ENCODE measurements around the gene IFT27. TPM values are rescaled to one million over a fixed set of nuclear protein-coding genes. Genes with fewer than 3 reads are reported as not detected.

The IFT27 gene
- total RNA-seq, 1 experiment from 2014 or later, result 8.3 TPM

DNA sequence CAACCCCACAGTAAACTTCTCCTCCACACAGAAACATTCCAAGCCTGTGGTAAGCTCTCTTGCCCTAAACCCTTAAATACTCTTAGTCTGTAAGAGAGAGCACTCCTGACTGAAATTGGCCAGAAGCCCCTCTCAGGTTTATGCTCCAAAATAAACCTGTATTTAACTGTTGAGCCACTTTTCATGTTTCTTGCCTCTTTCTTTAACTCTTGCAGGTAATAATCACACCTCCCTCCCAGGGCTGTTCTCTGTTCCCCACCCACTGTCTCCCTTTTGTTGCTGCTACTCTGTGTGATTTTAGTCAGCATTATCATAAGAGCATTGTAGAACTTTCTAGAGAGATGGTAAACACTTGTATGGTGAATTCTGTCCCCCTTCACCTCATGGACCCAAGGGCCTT is 2.1 kb upstream of the IFT27 start:
- BruUV-seq (replicated peaks), result no TSS peak
- peaks cover 9% of the 10 kb centered on the region for H3K9me3 Mint-ChIP-seq (ENCODE audit: unreplicated experiment)
- CTCF ChIA-PET, result no interaction called here
- H3K27ac Mint-ChIP-seq (ENCODE audit: unreplicated experiment), result no peak overlapping the region
- H3K27me3 ChIP-seq (replicated peaks; ENCODE audit: control insufficient read depth, insufficient read depth, low read length), result no peaks in the 10 kb centered on the region
- TF ChIP-seq, protein P1, sequence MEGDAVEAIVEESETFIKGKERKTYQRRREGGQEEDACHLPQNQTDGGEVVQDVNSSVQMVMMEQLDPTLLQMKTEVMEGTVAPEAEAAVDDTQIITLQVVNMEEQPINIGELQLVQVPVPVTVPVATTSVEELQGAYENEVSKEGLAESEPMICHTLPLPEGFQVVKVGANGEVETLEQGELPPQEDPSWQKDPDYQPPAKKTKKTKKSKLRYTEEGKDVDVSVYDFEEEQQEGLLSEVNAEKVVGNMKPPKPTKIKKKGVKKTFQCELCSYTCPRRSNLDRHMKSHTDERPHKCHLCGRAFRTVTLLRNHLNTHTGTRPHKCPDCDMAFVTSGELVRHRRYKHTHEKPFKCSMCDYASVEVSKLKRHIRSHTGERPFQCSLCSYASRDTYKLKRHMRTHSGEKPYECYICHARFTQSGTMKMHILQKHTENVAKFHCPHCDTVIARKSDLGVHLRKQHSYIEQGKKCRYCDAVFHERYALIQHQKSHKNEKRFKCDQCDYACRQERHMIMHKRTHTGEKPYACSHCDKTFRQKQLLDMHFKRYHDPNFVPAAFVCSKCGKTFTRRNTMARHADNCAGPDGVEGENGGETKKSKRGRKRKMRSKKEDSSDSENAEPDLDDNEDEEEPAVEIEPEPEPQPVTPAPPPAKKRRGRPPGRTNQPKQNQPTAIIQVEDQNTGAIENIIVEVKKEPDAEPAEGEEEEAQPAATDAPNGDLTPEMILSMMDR (IDR thresholded peaks at IDR 0.05; ENCODE audit: insufficient read depth in 1 of 2, low read depth in 1 of 2, low read length in 1 of 2, severe bottlenecking in 1 of 2, unreplicated experiment in 1 of 2), result no peak
- POLR2A ChIA-PET, result no interaction called here
- no peaks in the 10 kb centered on the region for H3K36me3 ChIP-seq (ENCODE audit: control insufficient read depth, insufficient read depth, low read length)
- peaks cover 5% of the 10 kb centered on the region for H3K4me1 Mint-ChIP-seq (ENCODE audit: low read depth, unreplicated experiment)
- H3K36me3 Mint-ChIP-seq (ENCODE audit: insufficient read depth, unreplicated experiment), result no peaks in the 10 kb centered on the region
- H3K4me3 ChIP-seq (ENCODE audit: low read depth, low read length), result no peak overlapping the region
- DNase-seq, result no peak
- H3K4me3 Mint-ChIP-seq (ENCODE audit: unreplicated experiment), result no peak overlapping the region
- peaks cover 8% of the 10 kb centered on the region for H3K27me3 Mint-ChIP-seq (ENCODE audit: insufficient read depth, unreplicated experiment)
- H3K9me3 ChIP-seq, result no peaks in the 10 kb centered on the region
- intact Hi-C loops (cut with micrococcal nuclease; ENCODE audit: unreplicated experiment), result loop anchor here (10.0 kb wide), 1 partner anchor 253 kb away; the partner anchor contains the start of gene EIF3D
- H3K4me1 ChIP-seq, result 0 out of 2 replicates have a peak, but pooled peaks cover 5% of the 10 kb centered on the region

DNA sequence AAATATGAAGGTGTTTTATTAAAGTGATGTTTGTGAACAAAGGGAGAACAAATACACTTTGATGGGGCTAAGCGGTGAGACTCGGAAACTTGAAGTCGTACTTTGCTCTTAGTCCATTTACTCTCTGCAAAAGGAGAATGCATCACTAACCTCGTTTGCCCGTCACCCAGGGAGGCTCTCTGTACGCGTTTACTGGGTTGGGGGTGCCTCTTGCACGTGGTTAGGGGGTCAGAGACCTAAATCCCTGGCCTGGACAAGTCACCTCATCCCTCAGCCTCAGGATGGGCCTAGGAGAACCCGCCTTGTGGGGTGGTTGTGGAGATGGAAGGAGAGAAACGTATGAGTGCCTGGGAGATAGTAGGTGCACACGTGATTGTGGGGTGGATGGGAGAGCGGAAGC is 803 bp upstream of the IFT27 start:
- H3K27ac Mint-ChIP-seq (ENCODE audit: unreplicated experiment), result peak overlapping the region; percentile 57
- no TSS peak for BruUV-seq (replicated peaks)
- 0 out of 2 replicates have a peak, but pooled peaks cover 5% of the 10 kb centered on the region for H3K4me1 ChIP-seq
- no peak for DNase-seq
- H3K4me3 Mint-ChIP-seq (ENCODE audit: unreplicated experiment), result peak overlapping the region; percentile 81
- intact Hi-C loops (cut with micrococcal nuclease; ENCODE audit: unreplicated experiment), result loop anchor here (10.0 kb wide), 1 partner anchor 252 kb away; the partner anchor contains the start of gene EIF3D
- H3K9me3 ChIP-seq, result no peaks in the 10 kb centered on the region
- H3K36me3 Mint-ChIP-seq (ENCODE audit: insufficient read depth, unreplicated experiment), result no peaks in the 10 kb centered on the region
- H3K9me3 Mint-ChIP-seq (ENCODE audit: unreplicated experiment), result peaks cover 9% of the 10 kb centered on the region
- H3K4me3 ChIP-seq (ENCODE audit: low read depth, low read length), result peak overlapping the region; percentile 24
- ChIA-PET POLR2A (interaction anchor here (0.6 kb wide), 1 partner anchor 146 kb away, joined by 3 read pairs; no protein-coding TSS in a partner anchor), CTCF (interaction anchor here (0.8 to 1.9 kb wide), 8 partner anchors 18 to 253 kb away, joined by 3 to 20 read pairs (median 3); partner anchors contain the start of gene EIF3D)
- no peaks in the 10 kb centered on the region for H3K27me3 ChIP-seq (replicated peaks; ENCODE audit: control insufficient read depth, insufficient read depth, low read length)
- H3K4me1 Mint-ChIP-seq (ENCODE audit: low read depth, unreplicated experiment), result peaks cover 5% of the 10 kb centered on the region
- TF ChIP-seq, protein P1 (IDR thresholded peaks at IDR 0.05; ENCODE audit: insufficient read depth in 1 of 2, low read depth in 1 of 2, low read length in 1 of 2, severe bottlenecking in 1 of 2, unreplicated experiment in 1 of 2), result no peak
- H3K36me3 ChIP-seq (ENCODE audit: control insufficient read depth, insufficient read depth, low read length), result no peaks in the 10 kb centered on the region
- peaks cover 3% of the 10 kb centered on the region for H3K27me3 Mint-ChIP-seq (ENCODE audit: insufficient read depth, unreplicated experiment)

DNA sequence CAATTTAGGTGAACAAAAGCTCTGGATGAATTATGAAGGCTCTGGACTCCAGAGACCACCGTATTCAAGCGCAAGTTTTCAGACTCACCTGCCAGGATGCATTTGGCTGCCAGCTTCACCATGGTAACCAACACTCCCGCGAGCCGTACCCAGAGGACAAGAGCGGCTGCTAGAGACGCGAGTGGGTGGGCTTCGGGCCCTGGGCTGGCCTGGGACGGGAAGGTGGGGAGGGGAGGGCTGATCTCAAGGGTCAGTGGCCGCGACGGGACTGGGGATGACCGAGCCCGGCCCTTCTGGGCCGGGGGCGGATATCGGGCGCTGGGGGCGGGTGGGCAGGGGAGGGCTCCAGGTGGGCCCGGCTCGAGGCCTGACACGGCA is 344 bp downstream of the IFT27 start:
- peaks cover 6% of the 10 kb centered on the region for H3K27me3 Mint-ChIP-seq (ENCODE audit: insufficient read depth, unreplicated experiment)
- peak in 1 of 2 experiments; percentile 10 for DNase-seq
- no TSS peak for BruUV-seq (replicated peaks)
- H3K4me3 ChIP-seq (ENCODE audit: low read depth, low read length), result peak overlapping the region; percentile 68
- H3K27ac Mint-ChIP-seq (ENCODE audit: unreplicated experiment), result no peak overlapping the region
- ChIA-PET CTCF (interaction anchor here (0.5 to 1.9 kb wide), 12 partner anchors 16 to 424 kb away, joined by 3 to 20 read pairs (median 4); partner anchors contain the start of gene CACNG2), POLR2A (interaction anchor here (0.6 to 0.9 kb wide), 2 partner anchors 424 to 548 kb away, joined by 3 to 4 read pairs; no protein-coding TSS in a partner anchor)
- peaks cover 9% of the 10 kb centered on the region for H3K9me3 Mint-ChIP-seq (ENCODE audit: unreplicated experiment)
- intact Hi-C loops (cut with micrococcal nuclease; ENCODE audit: unreplicated experiment), result loop anchor here (10.0 kb wide), 1 partner anchor 251 kb away; the partner anchor contains the start of gene EIF3D
- no peaks in the 10 kb centered on the region for H3K9me3 ChIP-seq
- no peaks in the 10 kb centered on the region for H3K27me3 ChIP-seq (replicated peaks; ENCODE audit: control insufficient read depth, insufficient read depth, low read length)
- TF ChIP-seq, protein P1 (IDR thresholded peaks at IDR 0.05; ENCODE audit: insufficient read depth in 1 of 2, low read depth in 1 of 2, low read length in 1 of 2, severe bottlenecking in 1 of 2, unreplicated experiment in 1 of 2), result no peak
- H3K36me3 ChIP-seq (ENCODE audit: control insufficient read depth, insufficient read depth, low read length), result no peaks in the 10 kb centered on the region
- 0 out of 2 replicates have a peak, but pooled peaks cover 5% of the 10 kb centered on the region for H3K4me1 ChIP-seq
- H3K4me3 Mint-ChIP-seq (ENCODE audit: unreplicated experiment), result peak overlapping the region; percentile 81
- no peaks in the 10 kb centered on the region for H3K36me3 Mint-ChIP-seq (ENCODE audit: insufficient read depth, unreplicated experiment)
- peaks cover 5% of the 10 kb centered on the region for H3K4me1 Mint-ChIP-seq (ENCODE audit: low read depth, unreplicated experiment)

Data from Caco-2 (cell line).